NB4 (cell line): Measurements from ENCODE around the gene AMN1.
"Not testable (repeated sequence)": the region's sequence is repeated elsewhere in the genome, so short reads cannot be mapped to it uniquely, and the experiment has no call there.

Experiments used
- DNase-seq: peaks from one replicate; pipeline ENCODE4 v3.0.0; 2010; ENCODE audit warnings: low read depth
- H3K4me3 ChIP-seq: one replicate; pipeline ENCODE4 v1.5.1; 2011; ENCODE audit warnings: mild to moderate bottlenecking, low read depth, low read length, moderate library complexity
- MYC ChIP-seq: IDR thresholded peaks from 2 replicates; pipeline ENCODE4 v1.6.1; 2011; ENCODE audit warnings: low read depth, low read length
- POLR2A ChIP-seq: IDR thresholded peaks from 2 replicates; pipeline ENCODE4 v1.6.1; 2011; ENCODE audit warnings: mild to moderate bottlenecking; ENCODE audit not compliant: insufficient read length; ENCODE audit errors: extremely low read depth
- TF ChIP-seq, protein P1 (sequence below): IDR thresholded peaks from one replicate; pipeline ENCODE4 v1.5.1; 2012; ENCODE audit warnings: low read depth, low read length
- TF ChIP-seq, protein P2 (sequence below): IDR thresholded peaks from 2 replicates; pipeline ENCODE4 v1.6.1; 2011; ENCODE audit warnings: low read depth, low read length

Gene AMN1

GRCh38 chr12:31750747-31751039, 21.9 kb upstream of the AMN1 start:
- H3K4me3 ChIP-seq, result no peak overlapping the region
- no peak for DNase-seq
- TF ChIP-seq, protein P1, sequence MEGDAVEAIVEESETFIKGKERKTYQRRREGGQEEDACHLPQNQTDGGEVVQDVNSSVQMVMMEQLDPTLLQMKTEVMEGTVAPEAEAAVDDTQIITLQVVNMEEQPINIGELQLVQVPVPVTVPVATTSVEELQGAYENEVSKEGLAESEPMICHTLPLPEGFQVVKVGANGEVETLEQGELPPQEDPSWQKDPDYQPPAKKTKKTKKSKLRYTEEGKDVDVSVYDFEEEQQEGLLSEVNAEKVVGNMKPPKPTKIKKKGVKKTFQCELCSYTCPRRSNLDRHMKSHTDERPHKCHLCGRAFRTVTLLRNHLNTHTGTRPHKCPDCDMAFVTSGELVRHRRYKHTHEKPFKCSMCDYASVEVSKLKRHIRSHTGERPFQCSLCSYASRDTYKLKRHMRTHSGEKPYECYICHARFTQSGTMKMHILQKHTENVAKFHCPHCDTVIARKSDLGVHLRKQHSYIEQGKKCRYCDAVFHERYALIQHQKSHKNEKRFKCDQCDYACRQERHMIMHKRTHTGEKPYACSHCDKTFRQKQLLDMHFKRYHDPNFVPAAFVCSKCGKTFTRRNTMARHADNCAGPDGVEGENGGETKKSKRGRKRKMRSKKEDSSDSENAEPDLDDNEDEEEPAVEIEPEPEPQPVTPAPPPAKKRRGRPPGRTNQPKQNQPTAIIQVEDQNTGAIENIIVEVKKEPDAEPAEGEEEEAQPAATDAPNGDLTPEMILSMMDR, result no peak
- TF ChIP-seq, protein P2, sequence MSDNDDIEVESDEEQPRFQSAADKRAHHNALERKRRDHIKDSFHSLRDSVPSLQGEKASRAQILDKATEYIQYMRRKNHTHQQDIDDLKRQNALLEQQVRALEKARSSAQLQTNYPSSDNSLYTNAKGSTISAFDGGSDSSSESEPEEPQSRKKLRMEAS, result no peak
- TF ChIP-seq POLR2A (no peak), MYC (no peak)

GRCh38 chr12:31749024-31749704, 20.3 kb upstream of the AMN1 start:
- no peak overlapping the region for H3K4me3 ChIP-seq
- peak; percentile 99 for DNase-seq
- TF ChIP-seq, protein P1, result no peak
- TF ChIP-seq POLR2A (no peak), MYC (peak; percentile 41; the same call in 1 of the 2 replicates)
- TF ChIP-seq, protein P2, result no peak

DNA sequence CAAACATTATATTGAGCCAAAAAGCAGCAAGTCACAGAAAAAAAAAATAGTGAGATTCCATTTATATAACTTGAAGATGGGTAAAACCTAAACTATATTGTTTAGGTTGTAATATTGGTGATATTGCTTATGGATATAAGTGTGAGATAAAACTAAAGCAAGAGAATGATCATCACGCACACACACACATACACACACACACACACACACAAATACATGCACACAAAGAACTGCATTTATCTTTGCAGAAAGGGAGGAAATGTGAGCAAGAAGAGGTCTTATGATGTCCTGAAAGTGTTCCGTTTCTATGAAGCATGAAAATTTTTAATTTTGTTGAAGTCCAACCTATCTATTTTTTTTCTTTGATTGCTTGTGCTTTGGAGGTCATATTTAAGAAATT, 16.4 kb upstream of the AMN1 start:
- TF ChIP-seq, protein P2, result no peak
- TF ChIP-seq, protein P1, result no peak
- TF ChIP-seq POLR2A, result no peak
- TF ChIP-seq MYC, result no peak

GRCh38 chr12:31744363-31744762, 15.5 kb upstream of the AMN1 start:
- DNase-seq, H3K4me3 ChIP-seq: not testable (repeated sequence)

More for the DNA sequence above, 16.4 kb upstream of the AMN1 start:
- no peak for DNase-seq
- no peak overlapping the region for H3K4me3 ChIP-seq

DNA sequence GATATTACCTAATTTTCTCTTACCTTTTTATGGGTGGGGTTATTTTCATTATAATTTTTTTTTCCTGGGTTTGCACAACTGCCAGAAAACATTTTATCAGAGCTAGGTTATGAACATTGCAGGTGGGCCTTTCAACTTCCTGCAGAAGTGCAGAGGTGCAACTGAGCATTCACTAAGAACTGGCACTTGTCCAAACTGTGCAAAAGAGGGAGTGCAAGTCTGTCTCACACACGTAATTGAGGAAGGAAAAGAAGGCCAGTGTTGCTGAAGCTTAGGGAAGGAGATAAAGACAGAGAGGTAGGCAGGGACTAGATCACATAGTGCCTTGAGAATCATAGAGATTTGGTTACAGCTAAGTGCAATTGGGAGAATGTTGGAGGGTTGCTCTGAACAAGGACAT, 14.1 kb upstream of the AMN1 start:
- TF ChIP-seq, protein P1, result no peak
- TF ChIP-seq, protein P2, result no peak
- TF ChIP-seq POLR2A (no peak), MYC (no peak)
- DNase-seq, result peak; percentile 81
- no peak overlapping the region for H3K4me3 ChIP-seq

GRCh38 chr12:31740628-31741027, 11.8 kb upstream of the AMN1 start:
- no peak overlapping the region for H3K4me3 ChIP-seq
- DNase-seq, result peak; percentile 71
- TF ChIP-seq, protein P2, result no peak
- TF ChIP-seq, protein P1, result no peak
- TF ChIP-seq POLR2A, result no peak
- TF ChIP-seq MYC, result no peak
